COLO829 (cell line): ENCODE results near the gene C9orf50.

Source experiments
- DNase-seq: peaks from one replicate; pipeline ENCODE4 v3.0.0; 2012; ENCODE audit warnings: low spot score

Gene C9orf50

DNA sequence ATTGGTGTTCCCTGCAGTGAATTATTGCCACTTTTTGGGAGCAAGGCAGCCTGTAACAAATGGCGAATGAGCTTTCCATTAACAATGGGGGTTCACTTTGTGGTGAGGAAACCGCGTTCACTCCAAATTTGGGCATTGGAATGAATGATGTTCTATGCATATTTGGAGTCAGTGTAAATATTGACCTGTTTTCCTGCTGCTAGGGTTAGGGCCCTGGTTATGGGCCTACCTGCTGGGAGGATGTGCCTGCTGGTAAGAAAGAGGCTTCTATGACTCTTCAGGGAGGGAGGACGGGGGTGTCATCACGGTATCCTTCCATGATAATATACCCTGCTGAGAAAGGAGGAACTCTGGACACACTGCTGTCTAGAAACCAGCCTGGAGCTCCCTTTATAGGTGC, 29.0 kb downstream of the C9orf50 start:
- no peak for DNase-seq

DNA sequence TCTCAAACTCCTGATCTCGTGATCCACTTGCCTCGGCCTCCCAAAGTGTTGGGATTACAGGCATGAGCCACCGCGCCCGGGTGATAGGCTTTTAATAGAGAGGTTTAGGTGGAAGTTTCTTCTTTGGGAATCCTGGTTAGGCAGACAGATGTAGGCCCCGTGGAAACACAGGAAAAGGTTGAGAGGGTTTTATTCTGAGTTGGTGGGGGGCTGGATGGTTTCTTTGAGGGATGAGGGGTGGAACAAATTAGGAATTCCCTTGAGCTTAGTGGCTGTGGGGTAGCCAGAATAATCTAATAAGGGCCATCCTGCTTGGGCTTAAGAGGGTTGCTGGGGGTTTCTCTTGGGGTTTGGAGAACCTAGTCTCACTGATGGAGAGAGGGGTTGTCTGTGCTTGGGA, 30.4 kb downstream of the C9orf50 start:
- DNase-seq: no peak

DNA sequence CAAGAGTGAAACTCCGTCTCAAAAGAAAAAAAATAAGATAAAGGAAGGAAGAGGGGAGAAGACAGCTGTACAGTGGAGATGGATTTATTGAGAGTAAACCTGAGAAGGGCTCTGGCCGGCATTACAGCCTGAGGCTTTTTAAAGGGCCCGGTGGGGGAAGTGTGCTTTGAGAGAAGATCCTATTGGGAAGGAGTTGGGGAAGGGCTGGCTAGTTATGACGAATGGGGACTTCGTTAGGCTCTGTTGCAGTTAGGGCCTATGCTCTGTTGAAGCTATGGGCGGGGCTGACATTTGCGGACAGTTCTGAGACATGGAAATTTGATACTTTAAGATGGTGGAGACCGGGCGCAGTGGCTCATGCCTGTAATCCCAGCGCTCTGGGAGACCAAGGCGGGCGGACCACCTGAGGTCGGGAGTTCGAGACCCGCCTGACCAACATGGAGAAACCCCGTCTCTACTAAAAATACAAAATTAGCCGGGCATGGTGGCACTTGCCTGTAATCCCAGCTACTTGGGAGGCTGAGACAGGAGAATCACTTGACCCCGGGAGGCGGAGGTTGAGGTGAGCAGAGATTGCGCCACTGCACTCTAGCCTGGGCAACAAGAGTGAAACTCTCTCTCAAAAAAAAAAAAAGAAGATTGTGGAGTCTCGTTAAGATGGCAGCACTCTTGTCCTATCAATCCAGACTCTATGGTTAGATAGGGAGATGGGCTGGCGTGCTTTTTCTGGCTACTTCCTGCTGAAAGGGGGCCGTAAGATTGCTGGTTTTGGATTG, 33.2 kb downstream of the C9orf50 start:
- no peak for DNase-seq

DNA sequence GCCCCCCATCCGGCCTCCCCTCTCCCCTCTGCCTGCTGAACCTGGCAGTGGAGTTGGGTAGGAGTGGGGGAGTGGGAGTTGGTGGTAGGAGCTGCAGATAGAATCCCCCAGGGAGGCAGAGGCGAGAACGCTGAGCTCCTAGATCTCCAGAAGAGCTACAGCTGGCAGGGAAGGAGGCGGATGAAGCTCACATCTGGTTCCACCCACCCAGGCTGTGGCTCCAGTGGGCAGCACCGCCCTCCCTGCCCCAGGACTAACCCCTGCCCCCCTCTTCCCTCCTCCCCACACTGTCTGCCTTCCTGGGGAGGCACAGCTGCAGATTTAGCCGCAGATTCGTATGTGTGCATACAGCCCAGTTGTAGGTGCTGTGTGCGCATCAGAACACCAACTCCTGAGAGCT, 34.2 kb downstream of the C9orf50 start:
- DNase-seq: no peak

DNA sequence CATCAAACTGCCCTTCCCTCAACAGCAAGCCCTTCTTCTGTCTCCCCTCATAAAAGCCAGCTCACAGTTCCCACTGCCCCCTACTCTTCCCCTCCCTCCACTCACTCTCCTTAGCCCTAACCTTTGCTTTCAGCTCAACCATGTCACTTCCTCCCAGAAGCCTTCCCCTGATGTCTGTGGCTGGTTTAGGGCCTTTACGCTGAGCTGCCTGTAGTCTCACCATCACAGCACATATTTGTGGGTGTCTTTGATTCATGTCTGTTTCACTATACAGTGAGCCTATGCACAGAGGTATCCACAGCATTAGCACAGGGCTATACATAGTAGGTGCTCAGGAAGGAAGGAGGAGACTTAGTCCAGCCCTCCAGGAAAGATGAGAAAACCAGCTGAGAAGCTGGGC, 34.7 kb downstream of the C9orf50 start:
- DNase-seq: no peak

DNA sequence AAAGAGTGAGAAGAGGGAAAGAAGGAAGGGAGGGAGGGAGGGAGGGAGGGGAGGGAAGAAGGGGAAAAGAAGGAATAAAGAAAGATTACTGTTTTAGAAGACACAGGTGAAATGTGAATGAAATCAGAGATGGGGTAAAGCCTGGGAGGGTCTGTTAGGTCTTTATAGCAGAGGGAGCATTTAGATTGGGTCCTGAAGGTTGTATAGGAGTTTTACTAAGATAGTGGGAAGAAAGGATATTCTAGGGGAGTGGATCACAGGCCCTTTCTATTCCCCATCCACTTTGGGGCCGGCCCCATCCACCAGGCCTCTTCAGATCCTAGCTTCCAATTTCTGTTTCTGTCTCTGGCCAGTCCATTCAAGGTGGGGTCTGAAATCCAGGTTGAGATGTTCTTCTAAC, 35.5 kb downstream of the C9orf50 start:
- no peak for DNase-seq

DNA sequence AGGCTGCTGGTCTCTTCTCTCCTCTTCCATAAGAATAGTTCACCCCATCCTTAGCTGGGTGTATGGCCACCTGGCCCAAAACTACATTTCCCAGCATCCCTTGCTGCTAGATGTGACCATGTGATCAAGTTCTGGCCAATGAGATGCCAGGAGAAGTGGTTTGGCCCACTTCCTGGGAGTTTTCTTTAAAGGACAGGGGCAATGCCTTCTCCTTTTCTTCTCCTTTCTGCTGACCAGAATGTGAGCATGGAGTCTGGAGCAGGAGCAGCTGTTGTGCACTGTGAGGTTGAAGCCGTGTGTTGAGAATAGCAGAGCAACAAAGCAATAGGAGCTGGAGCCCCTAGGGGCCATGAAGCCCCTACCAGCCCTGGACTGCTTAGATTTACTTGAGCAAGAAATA, 36.8 kb downstream of the C9orf50 start:
- peak; percentile 93 for DNase-seq

DNA sequence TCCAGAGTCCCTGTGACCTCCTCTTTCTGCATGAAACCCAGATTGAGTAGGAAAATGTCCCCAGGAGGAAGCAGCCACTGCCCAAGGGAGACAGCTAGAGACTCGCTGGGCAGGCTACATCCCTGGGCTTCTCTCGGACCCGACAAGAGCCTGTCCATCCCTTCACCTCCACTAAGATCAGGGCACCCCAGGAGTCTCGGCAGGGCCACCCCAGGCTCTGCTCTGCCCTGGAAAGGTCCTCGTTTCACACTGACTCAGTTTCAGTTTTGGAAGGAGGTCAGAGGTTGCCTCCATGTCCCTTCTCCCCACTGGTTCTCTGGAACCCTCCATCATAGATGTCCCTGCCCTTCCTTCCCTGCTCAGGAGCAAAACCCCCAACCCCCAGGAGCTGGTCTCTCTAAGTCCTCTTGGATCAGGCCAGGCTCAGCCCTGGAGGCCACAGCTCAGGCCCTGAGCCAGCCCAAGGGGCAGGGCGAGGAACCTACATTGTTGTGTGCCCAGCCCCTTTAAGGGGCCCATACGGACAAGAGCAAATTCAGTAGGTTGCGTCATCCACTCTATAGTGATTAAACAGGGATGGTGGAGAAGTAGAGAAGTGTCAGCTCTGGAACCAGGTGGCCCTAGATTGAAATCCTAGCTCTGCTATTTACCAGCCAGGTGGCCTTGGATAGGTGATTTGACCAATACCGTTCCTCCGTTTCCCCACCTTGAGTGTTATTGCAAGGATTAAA, 37.4 kb downstream of the C9orf50 start:
- no peak for DNase-seq

DNA sequence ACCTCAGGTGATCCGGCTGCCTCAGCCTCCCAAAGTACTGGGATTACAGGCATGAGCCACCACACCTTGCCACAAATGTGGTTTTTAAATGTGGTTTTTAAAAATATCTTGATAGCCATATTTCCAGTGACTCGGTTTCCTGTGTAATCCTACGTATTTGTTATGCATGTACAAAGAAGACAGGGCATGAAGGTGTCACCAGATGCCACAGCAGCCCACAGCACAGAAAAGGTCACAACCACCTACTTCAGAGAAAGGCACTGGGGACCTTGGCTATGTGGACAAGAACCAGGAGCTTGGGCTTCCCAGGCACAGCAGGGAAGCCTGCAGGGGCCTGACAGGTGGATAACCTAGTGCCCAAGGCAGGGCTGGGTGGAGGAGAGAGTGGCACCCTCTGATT, 38.0 kb downstream of the C9orf50 start:
- DNase-seq: no peak

DNA sequence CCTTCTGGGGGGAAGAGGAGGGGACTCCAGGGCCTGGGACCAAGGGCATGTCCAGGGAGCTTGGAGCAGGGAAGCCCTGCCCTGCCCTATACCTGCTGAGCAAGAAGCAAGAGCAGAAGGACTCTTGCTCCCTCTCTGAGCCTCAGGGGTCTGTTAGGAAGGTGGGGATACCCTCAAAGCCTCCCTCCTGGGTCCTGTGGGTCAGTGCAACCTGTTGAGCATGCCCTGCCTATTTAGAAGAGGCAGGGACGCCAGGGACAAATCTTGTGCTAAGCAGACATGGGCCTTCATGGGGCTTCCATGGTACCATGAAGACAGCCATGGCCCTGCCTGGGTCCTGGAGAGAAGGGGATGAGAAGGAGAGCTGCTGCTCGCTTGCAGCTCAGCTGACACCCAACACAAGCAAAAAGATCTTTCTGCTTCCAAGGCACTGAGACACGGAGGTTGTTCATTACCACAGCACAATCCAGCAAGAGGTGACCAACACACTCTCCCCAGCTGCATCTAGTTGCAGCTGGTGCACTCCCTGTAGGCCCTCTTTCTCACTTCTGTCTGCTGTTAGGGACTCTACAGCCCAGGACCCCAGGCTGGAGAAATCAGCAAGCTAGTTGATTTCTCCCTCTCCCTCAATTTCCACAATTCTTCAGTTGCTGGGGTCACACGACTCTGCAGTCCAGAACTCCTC, 39.3 kb downstream of the C9orf50 start:
- DNase-seq: no peak

DNA sequence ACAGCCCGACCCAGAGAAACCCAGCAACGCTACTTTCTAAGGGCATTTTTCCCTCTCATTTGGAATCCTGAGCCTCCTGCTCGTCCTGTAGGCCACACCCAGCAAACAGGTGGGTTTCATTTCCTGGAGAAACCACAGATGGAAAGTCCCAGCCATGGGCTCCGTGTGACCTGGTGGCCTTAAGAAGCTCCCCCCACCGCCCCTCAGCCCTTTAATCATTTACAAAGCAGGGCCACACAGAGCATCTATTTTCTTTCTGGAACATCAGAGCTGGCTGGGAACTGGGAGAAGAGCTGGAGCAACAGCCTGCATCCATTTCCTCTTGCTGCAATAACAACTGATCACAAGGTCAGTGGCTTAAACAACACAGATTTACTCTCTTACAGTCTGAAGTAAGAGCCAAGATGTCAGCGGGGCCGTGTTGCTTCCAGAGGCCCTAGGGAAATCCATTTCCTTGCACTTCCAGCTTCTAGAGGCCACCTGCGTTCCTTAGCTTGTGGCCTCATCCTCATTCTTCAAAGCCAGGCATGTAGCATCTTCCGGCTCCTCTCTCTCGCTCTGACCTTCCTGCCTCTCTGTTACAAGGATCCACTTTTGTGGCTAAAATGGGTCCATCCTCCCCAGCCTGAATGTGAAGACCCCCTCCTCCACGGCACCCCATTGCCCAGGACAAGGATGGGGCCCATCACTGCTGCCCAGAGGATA, 40.5 kb downstream of the C9orf50 start:
- no peak for DNase-seq

DNA sequence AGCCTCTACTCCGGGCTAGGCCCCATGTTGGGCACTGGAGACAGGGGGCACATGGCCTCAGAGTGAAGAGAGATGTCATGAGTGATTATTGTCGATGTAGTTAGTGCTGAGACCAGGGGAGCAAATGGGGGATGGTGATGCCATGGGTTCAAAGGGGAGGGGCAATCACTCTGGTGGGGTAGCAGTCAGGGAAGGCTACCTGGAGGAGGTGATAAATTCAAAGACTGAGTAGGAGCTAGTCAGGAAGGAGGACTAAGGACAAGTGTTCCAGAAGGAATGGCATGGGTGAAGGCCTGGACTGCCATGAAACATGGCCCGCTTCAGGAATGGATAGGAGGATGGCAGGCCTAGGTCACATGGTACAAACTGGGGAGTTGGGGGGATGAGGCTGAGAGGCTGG, 41.6 kb downstream of the C9orf50 start:
- no peak for DNase-seq

DNA sequence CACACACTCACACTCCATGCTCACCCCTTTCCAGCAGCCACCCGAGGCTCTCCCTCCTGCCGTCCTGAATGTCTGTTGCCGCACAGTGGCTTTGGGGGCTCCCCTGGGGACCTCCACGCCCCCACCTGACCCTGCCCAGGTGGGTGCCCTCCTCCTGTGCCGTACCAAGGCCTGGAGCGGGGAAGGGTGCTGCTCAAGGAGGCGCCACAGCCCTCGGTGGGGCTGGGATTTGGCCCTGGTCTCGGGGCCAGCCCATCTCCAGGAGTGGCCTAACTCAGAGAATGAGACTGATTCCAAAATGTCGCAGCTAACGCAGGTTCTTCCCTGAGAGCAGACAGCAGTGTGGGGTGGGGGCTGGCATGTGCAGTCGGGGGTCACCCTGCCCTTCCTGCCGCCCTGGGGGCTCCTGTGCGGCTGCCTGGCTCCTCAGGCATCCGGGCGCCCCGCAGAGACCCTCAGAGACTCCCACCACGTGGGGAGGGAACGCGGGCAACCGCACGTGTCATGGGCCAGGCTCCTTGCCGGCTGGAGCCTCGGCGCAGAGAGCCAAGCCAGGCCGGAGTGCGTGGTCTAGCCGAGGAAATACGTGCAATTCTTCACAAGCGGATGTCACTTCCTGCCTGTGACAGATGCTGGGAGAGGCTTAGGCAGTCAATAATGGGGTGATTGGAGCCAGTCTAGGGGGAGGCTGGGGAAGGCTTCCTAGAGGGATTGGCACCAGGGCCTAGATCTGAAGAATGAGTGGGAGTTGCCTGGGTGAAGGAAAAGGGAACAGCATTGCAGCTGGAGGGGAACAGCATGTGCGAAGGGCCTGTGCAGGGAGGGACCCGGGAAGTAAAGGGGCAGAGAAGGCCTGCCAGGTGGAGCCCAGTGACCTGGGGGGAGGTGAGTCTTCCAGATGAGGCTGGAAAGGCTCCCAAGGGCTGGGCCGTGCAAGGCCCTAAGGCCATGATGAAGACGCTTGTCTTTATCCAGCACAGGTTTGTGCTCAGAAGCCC, 44.1 kb downstream of the C9orf50 start:
- DNase-seq: no peak

DNA sequence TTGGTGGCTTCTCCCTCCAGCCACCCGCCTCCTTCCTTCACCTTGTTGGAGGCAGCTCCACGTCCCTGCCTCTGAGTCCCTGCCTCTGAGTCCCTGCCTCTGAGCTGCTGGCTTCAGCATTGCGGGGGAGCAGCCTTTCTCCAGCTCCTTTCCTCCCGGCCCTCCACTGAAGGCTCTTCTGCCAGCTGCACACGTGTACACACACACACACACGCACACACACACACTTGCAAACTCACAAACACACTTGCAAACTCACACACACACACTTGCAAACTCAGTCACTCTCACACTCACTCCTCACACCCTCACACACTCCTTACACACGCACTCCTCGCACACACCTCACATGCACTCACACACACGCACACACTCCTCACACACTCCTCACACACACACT, 45.1 kb downstream of the C9orf50 start:
- no peak for DNase-seq

DNA sequence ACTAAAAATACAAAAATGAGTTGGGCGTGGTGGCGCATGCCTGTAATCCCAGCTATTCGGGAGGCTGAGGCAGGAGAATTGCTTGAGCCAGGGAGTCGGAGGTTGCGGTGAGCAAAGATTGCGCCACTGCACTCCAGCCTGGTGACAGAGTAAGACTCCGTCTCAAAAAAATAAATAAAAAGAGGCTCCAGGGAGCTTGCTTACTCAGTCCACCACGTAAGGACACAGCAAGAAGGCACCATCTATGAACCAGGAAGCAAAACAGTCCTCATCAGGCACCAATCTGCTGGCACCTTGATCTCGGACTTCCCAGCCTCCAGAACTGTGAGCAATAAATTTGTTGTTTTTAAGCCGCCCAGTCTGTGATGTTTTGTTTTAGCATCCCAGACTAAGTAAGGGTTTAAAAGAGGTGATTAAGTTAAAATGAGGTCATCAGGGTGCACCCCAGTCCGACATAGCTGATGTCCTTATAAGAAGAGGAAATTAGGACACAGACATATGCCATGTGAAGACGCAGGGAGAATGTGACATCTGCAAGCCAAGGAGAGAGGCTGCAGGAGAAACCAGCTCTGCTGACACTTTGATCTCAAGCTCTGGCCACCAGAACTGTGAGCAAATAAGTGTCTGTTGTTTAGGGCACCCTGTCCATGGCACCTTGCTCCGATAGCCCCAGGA, 45.9 kb downstream of the C9orf50 start:
- DNase-seq: no peak

DNA sequence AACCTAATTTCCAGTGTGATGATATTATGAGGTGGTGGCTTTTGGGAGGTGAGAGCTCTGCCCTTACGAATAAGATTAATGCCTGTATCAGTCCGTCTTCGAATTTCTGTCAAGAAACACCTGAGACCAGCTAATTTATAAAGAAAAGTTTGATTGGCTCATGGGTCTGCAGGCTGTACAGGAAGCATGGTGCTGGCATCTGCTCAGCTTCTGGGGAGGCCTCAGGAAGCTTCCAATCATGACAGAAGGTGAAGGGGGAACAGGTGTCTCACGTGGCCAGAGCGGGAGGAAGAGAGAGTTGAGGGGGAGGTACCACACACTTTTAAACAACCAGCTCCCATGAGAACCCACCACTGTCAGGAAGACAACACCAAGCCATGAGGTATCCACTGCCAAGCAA, 46.9 kb downstream of the C9orf50 start:
- DNase-seq: no peak

DNA sequence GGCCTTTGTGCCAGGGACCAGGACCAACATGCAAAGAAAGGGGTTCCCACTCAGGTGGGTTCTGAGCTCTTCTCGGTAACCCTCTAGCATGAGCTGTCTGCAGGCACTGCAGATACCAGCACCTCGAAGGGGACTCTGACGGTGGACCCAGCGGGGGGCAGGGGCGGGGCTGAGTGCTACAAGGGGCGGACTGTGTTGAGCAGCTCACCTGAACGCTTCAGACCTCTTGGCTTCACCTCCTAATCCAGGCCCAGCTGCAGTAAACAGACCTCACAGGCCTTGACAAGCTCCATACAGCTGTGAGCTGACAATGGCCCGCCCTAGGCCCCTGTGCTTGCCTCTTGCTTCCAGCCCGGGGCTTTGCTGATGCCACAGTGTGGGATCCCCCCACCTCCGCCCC, 48.4 kb downstream of the C9orf50 start:
- no peak for DNase-seq

DNA sequence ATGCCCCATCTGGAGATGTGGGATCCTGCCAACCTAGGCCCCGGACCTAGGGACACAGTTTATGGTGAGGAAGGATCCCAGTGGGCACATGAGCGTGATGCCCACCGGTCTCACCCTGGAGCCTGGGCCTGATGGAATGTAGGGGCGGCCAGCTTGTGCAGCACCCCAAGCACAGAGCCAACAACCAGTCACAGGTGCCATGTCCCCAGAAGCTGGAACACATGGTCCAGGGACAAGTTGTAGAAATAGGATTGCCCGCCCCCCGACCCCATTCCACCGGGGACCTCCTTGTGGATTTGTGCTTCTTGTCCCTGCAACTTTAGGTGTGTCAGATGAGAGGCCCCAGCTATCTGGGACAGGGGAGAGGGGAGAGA, 48.9 kb downstream of the C9orf50 start:
- DNase-seq: no peak

DNA sequence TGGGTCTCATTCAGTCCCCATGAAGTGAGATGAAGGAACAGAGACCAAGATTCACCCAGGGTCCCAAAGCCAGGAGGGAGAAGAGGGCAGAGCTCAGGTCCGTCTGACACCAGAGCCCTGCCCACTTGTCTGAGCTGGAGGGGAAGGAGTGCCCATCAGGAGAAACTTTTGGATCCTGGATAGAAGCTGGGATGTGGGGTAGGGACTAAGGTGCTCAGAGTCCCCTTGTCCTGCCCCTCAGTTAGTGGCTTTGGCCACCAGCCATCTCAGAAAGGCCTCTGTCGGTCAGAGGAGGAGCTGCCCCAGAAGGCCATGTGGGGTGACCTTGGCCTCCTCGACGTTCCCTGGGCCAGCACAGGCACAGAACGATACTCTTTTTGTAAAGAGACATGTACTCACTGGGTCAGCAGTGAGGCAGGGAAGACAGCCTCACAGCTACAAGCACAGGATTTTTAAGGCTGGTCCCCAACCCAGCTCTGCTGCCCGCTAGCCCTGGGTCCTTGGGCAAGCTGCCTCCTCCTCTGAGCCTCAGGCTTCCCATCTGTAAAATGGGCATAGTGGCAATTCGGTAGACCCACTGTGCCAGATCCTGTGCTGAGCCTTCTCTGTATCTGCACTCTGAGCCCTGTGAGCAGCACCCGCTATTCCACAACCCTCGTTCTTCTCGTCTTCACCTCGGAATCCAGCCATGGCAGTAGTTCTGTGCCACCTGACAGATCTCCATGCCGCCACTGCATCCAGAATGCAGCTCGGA, 49.4 kb downstream of the C9orf50 start:
- no peak for DNase-seq
